Mesenchymal stem cell (in vitro differentiated cells and primary cell): ENCODE results near the gene STMP1.
A peak's percentile ranks its signal among the peaks of the same experiment; 100 is the strongest.

Source experiments
- DNase-seq: peaks from one replicate; pipeline ENCODE4 v3.0.0-alpha.2; 2013
- H2AFZ ChIP-seq: one replicate; pipeline ENCODE4 v1.6.1; 2013; ENCODE audit warnings: low read depth, mild to moderate bottlenecking, control low read depth, inconsistent platforms, low read length, moderate library complexity
- H2AK5ac ChIP-seq: 2 replicates; pipeline ENCODE4 v1.6.1; 2013; ENCODE audit warnings: low read length, moderate library complexity, mild to moderate bottlenecking, inconsistent platforms; ENCODE audit not compliant: severe bottlenecking
- H2BK120ac ChIP-seq: one replicate; pipeline ENCODE4 v1.6.1; 2013; ENCODE audit warnings: low read depth, mild to moderate bottlenecking, inconsistent platforms, low read length, moderate library complexity
- H2BK12ac ChIP-seq, 2 experiments: one replicate each; pipeline ENCODE4 v1.6.1; 2013; ENCODE audit warnings: inconsistent platforms in 2 of 2, low read length in 2 of 2, mild to moderate bottlenecking in 2 of 2, moderate library complexity in 2 of 2, control low read depth in 1 of 2
- H2BK15ac ChIP-seq: one replicate; pipeline ENCODE4 v1.6.1; 2013; ENCODE audit warnings: mild to moderate bottlenecking, low read depth, inconsistent platforms; ENCODE audit not compliant: poor library complexity, severe bottlenecking
- H2BK5ac ChIP-seq: 2 replicates; pipeline ENCODE4 v1.6.1; 2013; ENCODE audit warnings: low read depth, mild to moderate bottlenecking, low read length, control low read depth, inconsistent platforms; ENCODE audit not compliant: poor library complexity, severe bottlenecking
- H3K14ac ChIP-seq, 2 experiments: one replicate each; pipeline ENCODE4 v1.6.1; 2013; ENCODE audit warnings: inconsistent platforms in 2 of 2, low read length in 2 of 2, control low read depth in 1 of 2, mild to moderate bottlenecking in 1 of 2, moderate library complexity in 1 of 2
- H3K18ac ChIP-seq, 2 experiments: one replicate each; pipeline ENCODE4 v1.6.1; 2013; ENCODE audit warnings: inconsistent platforms in 2 of 2, low read length in 2 of 2, control low read depth in 1 of 2, low read depth in 1 of 2, mild to moderate bottlenecking in 1 of 2
- H3K23ac ChIP-seq, 2 experiments: one replicate each; pipeline ENCODE4 v1.6.1; 2013; ENCODE audit warnings: inconsistent platforms in 2 of 2, low read length in 2 of 2, mild to moderate bottlenecking in 2 of 2, moderate library complexity in 2 of 2, control low read depth in 1 of 2
- H3K27ac ChIP-seq: 2 replicates; pipeline ENCODE4 v1.5.1; 2013; ENCODE audit warnings: mild to moderate bottlenecking, moderate library complexity, low read length, control low read depth, inconsistent platforms; ENCODE audit not compliant: poor library complexity, severe bottlenecking
- H3K27me3 ChIP-seq, 2 experiments: 2 replicates each; pipeline versions ENCODE4 v1.6.1 to v1.7.0; 2013; ENCODE audit warnings: low read length in 2 of 2, mild to moderate bottlenecking in 2 of 2, moderate library complexity in 2 of 2, control low read depth in 1 of 2, inconsistent platforms in 1 of 2; ENCODE audit not compliant: control insufficient read depth in 1 of 2, insufficient read depth in 1 of 2
- H3K36me3 ChIP-seq, 2 experiments: 2 replicates each; pipeline versions ENCODE4 v1.6.1 to v1.7.0; 2013; ENCODE audit warnings: low read length in 2 of 2, control low read depth in 1 of 2, inconsistent platforms in 1 of 2, low read depth in 1 of 2, mild to moderate bottlenecking in 1 of 2; ENCODE audit not compliant: insufficient read depth in 2 of 2, control insufficient read depth in 1 of 2
- H3K4ac ChIP-seq, 2 experiments: one replicate each; pipeline ENCODE4 v1.6.1; 2013; ENCODE audit warnings: inconsistent platforms in 2 of 2, low read length in 2 of 2, mild to moderate bottlenecking in 2 of 2, moderate library complexity in 2 of 2, control low read depth in 1 of 2, low read depth in 1 of 2
- H3K4me1 ChIP-seq: 2 replicates; pipeline ENCODE4 v1.6.1; 2013; ENCODE audit warnings: low read depth, low read length, control low read depth; ENCODE audit not compliant: control insufficient read depth, insufficient read depth
- H3K4me2 ChIP-seq: 2 replicates; pipeline ENCODE4 v1.6.1; 2013; ENCODE audit warnings: low read length, mild to moderate bottlenecking, inconsistent platforms; ENCODE audit not compliant: poor library complexity, severe bottlenecking
- H3K4me3 ChIP-seq, 2 experiments: 2 replicates each; pipeline versions ENCODE4 v1.5.1 to v1.7.0; 2013; ENCODE audit warnings: low read length in 2 of 2, mild to moderate bottlenecking in 2 of 2, control low read depth in 1 of 2, low read depth in 1 of 2; ENCODE audit not compliant: insufficient read depth in 1 of 2
- H3K79me1 ChIP-seq: replicated peaks from 2 replicates; pipeline ENCODE4 v1.6.1; 2013; ENCODE audit warnings: mild to moderate bottlenecking, control low read depth, low read length, inconsistent platforms; ENCODE audit not compliant: poor library complexity, severe bottlenecking
- H3K9ac ChIP-seq: 2 replicates; pipeline ENCODE4 v1.7.0; 2013; ENCODE audit warnings: mild to moderate bottlenecking, low read length, moderate library complexity
- H3K9me3 ChIP-seq: 2 replicates; pipeline ENCODE4 v1.7.0; 2013; ENCODE audit warnings: mild to moderate bottlenecking, low read length; ENCODE audit not compliant: control insufficient read depth
- H4K8ac ChIP-seq: one replicate; pipeline ENCODE4 v1.6.1; 2013; ENCODE audit warnings: inconsistent platforms, mild to moderate bottlenecking, low read length, moderate library complexity
- H4K91ac ChIP-seq: one replicate; pipeline ENCODE4 v1.6.1; 2013; ENCODE audit warnings: mild to moderate bottlenecking, low read length, inconsistent platforms
- WGBS: methylation state at CpG from one replicate; pipeline ENCODE4 v1.1.7; 2013; ENCODE audit warnings: mixed read lengths; 5-methylcytosine and 5-hydroxymethylcytosine counted together

The STMP1 gene

GRCh38 chr7:135712796-135713195, 50.5 kb downstream of the STMP1 start:
- peaks cover 15% of the 10 kb centered on the region for H3K4me1 ChIP-seq
- H4K8ac ChIP-seq, result no peak overlapping the region
- no peak for DNase-seq
- H2BK120ac ChIP-seq, result no peak overlapping the region
- no peak overlapping the region for H3K9ac ChIP-seq
- H2BK5ac ChIP-seq, result no peak overlapping the region
- H3K4ac ChIP-seq, result no peak overlapping the region
- H3K4me2 ChIP-seq, result no peak overlapping the region
- H3K18ac ChIP-seq, result no peak overlapping the region
- no peak overlapping the region for H2BK15ac ChIP-seq
- H3K9me3 ChIP-seq, result no peaks in the 10 kb centered on the region
- no peak overlapping the region for H4K91ac ChIP-seq
- H3K27ac ChIP-seq, result no peak overlapping the region
- no peak overlapping the region for H2AFZ ChIP-seq
- peaks cover 0 to 17% of the 10 kb centered on the region in 2 experiments for H3K27me3 ChIP-seq
- WGBS, result 70% methylated on average over 7 of the region's 7 CpGs
- no peaks in the 10 kb centered on the region for H3K79me1 ChIP-seq
- H2BK12ac ChIP-seq, result no peak overlapping the region
- peaks cover 0 to 38% of the 10 kb centered on the region in 2 experiments for H3K36me3 ChIP-seq
- H2AK5ac ChIP-seq, result no peak overlapping the region
- H3K14ac ChIP-seq, result no peak overlapping the region
- H3K4me3 ChIP-seq, result no peak overlapping the region
- H3K23ac ChIP-seq, result no peak overlapping the region

GRCh38 chr7:135713836-135714470, 51.6 kb downstream of the STMP1 start:
- Histone ChIP-seq H4K91ac (no peak overlapping the region), H3K4me3 (no peak overlapping the region), H3K27me3 (peaks cover 0 to 29% of the 10 kb centered on the region in 2 experiments), H3K36me3 (peaks cover 0 to 44% of the 10 kb centered on the region in 2 experiments), H3K23ac (no peak overlapping the region), H3K18ac (peak overlapping the region in 1 of 2 experiments; percentile 13), H3K27ac (no peak overlapping the region), H3K9ac (no peak overlapping the region), H3K79me1 (no peaks in the 10 kb centered on the region), H2BK120ac (no peak overlapping the region), H2AFZ (no peak overlapping the region), H3K4me1 (peaks cover 15% of the 10 kb centered on the region), H4K8ac (no peak overlapping the region), H2AK5ac (no peak overlapping the region), H3K4me2 (peak overlapping the region; percentile 3), H3K4ac (no peak overlapping the region), H2BK12ac (no peak overlapping the region), H2BK15ac (no peak overlapping the region), H2BK5ac (no peak overlapping the region), H3K9me3 (no peaks in the 10 kb centered on the region), H3K14ac (no peak overlapping the region)
- 87% methylated on average over 3 of the region's 4 CpGs for WGBS
- no peak for DNase-seq

GRCh38 chr7:135714534-135715009, 52.3 kb downstream of the STMP1 start:
- Histone ChIP-seq H3K27ac (no peak overlapping the region), H3K36me3 (peaks cover 0 to 50% of the 10 kb centered on the region in 2 experiments), H2BK15ac (no peak overlapping the region), H3K4me2 (peak overlapping the region; percentile 3), H2BK120ac (no peak overlapping the region), H2AK5ac (no peak overlapping the region), H3K27me3 (peaks cover 0 to 34% of the 10 kb centered on the region in 2 experiments), H2BK12ac (no peak overlapping the region), H3K4me1 (peaks cover 15% of the 10 kb centered on the region), H4K8ac (peak overlapping the region; percentile 12), H3K18ac (peak overlapping the region in 1 of 2 experiments; percentile 85), H3K14ac (peak overlapping the region in 1 of 2 experiments; percentile 93), H3K9ac (no peak overlapping the region), H2BK5ac (no peak overlapping the region), H3K79me1 (no peaks in the 10 kb centered on the region), H2AFZ (no peak overlapping the region), H3K9me3 (no peaks in the 10 kb centered on the region), H3K4me3 (no peak overlapping the region), H4K91ac (no peak overlapping the region), H3K4ac (no peak overlapping the region), H3K23ac (no peak overlapping the region)
- 27% methylated on average over 20 of the region's 20 CpGs for WGBS
- peak; percentile 74 for DNase-seq

- 83% methylated on average over 5 of the region's 5 CpGs for WGBS
- no peak overlapping the region for H2AFZ ChIP-seq
- H3K27me3 ChIP-seq, result peaks cover 0 to 36% of the 10 kb centered on the region in 2 experiments
- H2BK12ac ChIP-seq, result no peak overlapping the region
- H3K23ac ChIP-seq, result no peak overlapping the region
- no peak overlapping the region for H3K14ac ChIP-seq
- H2AK5ac ChIP-seq, result no peak overlapping the region
- H2BK5ac ChIP-seq, result no peak overlapping the region
- H3K36me3 ChIP-seq, result peaks cover 0 to 56% of the 10 kb centered on the region in 2 experiments
- no peak overlapping the region for H3K27ac ChIP-seq
- H3K4me2 ChIP-seq, result no peak overlapping the region
- peak overlapping the region in 1 of 2 experiments; percentile 85 for H3K18ac ChIP-seq
- peak overlapping the region; percentile 12 for H4K8ac ChIP-seq
- no peak for DNase-seq
- H3K9ac ChIP-seq, result no peak overlapping the region
- no peak overlapping the region for H4K91ac ChIP-seq
- H3K4me1 ChIP-seq, result peaks cover 15% of the 10 kb centered on the region
- no peaks in the 10 kb centered on the region for H3K9me3 ChIP-seq
- no peak overlapping the region for H2BK120ac ChIP-seq
- no peaks in the 10 kb centered on the region for H3K79me1 ChIP-seq
- H2BK15ac ChIP-seq, result no peak overlapping the region
- H3K4ac ChIP-seq, result no peak overlapping the region
- no peak overlapping the region for H3K4me3 ChIP-seq
These were observed 52.8 kb downstream of the STMP1 start for GRCh38 chr7:135715055-135715522.
